ENCODE measurements around the gene MAPK8IP3. TPM values are rescaled to one million over a fixed set of nuclear protein-coding genes. Genes with fewer than 3 reads are reported as not detected.

The MAPK8IP3 gene
- total and polyA plus RNA-seq, 9 of the 15 experiments (the other 6 are each of a cell fraction or from before 2014, with no cell fraction given), result 0.17 to 58.7 (median 16.7) TPM

- intact Hi-C loops (cut with micrococcal nuclease) (no loop called here), in situ Hi-C loops (cut with MboI) (no loop called here)
- Histone ChIP-seq H2AFZ (ENCODE audit: low read depth, low read length) (no peak overlapping the region), H3K79me2 (ENCODE audit: control insufficient read depth, insufficient read depth, low read length) (peaks cover 37% of the 10 kb centered on the region), H3K9me1 (ENCODE audit: control insufficient read depth, insufficient read depth, low read length) (peaks cover 2% of the 10 kb centered on the region), H3K9ac (ENCODE audit: insufficient read depth in 1 of 2, low read depth in 2 of 2, low read length in 2 of 2) (peak overlapping the region in 1 of 2 experiments; percentile 30; a peak in 1 of 4 replicates), H3K4me1 (replicated peaks in 1 of 2; ENCODE audit: control insufficient read depth in 2 of 2, insufficient read depth in 2 of 2, low read length in 2 of 2) (peaks cover 12 to 94% of the 10 kb centered on the region in 2 experiments; a peak in 4 of 5 replicates), H3K9me3 (replicated peaks; ENCODE audit: control insufficient read depth, insufficient read depth, low read depth, low read length) (no peaks in the 10 kb centered on the region), H3K4me2 (ENCODE audit: insufficient read depth, low read length) (no peak overlapping the region), H3K27ac (ENCODE audit: extremely low read depth, low read depth, low read length) (no peak overlapping the region), H3K36me3 (ENCODE audit: control insufficient read depth, insufficient read depth, low read length) (peaks cover 56% of the 10 kb centered on the region; the same call in 2 of the 3 replicates), H3K27me3 (ENCODE audit: control insufficient read depth in 2 of 2, insufficient read depth in 2 of 2, low read length in 2 of 2) (no peaks in the 10 kb centered on the region), H3K4me3 (no peak overlapping the region), H4K20me1 (replicated peaks; ENCODE audit: control insufficient read depth, insufficient read depth, low read length) (peaks cover 5% of the 10 kb centered on the region; the same call in 1 of the 2 replicates)
- no TSS peak for BruUV-seq (replicated peaks)
- ATAC-seq (no peak), FAIRE-seq (no peak), DNase-seq (ENCODE audit: extremely low read depth in 1 of 4, low spot score in 3 of 4) (no peak)
- POLR2A ChIA-PET, result interaction anchor here (0.5 to 1.4 kb wide), 6 partner anchors 15 to 475 kb away, joined by 3 to 5 read pairs (median 3); partner anchors contain the start of gene ECI1
- 89% methylated on average over 13 of the region's 22 CpGs for WGBS (ENCODE audit: insufficient coverage, low coverage, missing lambda C conversion rate)
- CTCF ChIA-PET (ENCODE audit: low intra/inter-chr PET ratio), result no interaction called here
- TF ChIP-seq SUPT5H (IDR thresholded peaks at IDR 0.05) (peak; percentile 8; the same call in 1 of the 2 replicates), POLR2A (conservative IDR thresholded peaks at IDR 0.05) (peak; percentile 26; the same call in 1 of the 2 replicates), ZBTB33 (CRISPR knock-in tag; IDR thresholded peaks at IDR 0.05) (peak; percentile 91), RBM14 (IDR thresholded peaks at IDR 0.05; ENCODE audit: borderline replicate concordance, insufficient read depth, low read depth, low read length) (no peak), PRMT5 (CRISPR knock-in tag; IDR thresholded peaks at IDR 0.05) (no peak), KLF16 (IDR thresholded peaks at IDR 0.05) (no peak), HNRNPL (IDR thresholded peaks at IDR 0.05; ENCODE audit: low read depth, low read length) (0 out of 2 replicates have a peak, but pooled peaks have one; percentile 15), NEUROD1 (IDR thresholded peaks at IDR 0.05; ENCODE audit: borderline replicate concordance, low read depth, low read length, partially characterized antibody) (no peak), PKNOX1 (IDR thresholded peaks at IDR 0.05) (no peak), HDAC3 (IDR thresholded peaks at IDR 0.05; ENCODE audit: borderline replicate concordance, partially characterized antibody) (no peak), ZFX (CRISPR knock-in tag; IDR thresholded peaks at IDR 0.05) (peak; percentile 36), NFXL1 (CRISPR knock-in tag; IDR thresholded peaks at IDR 0.05) (no peak), RBM22 (IDR thresholded peaks at IDR 0.05; ENCODE audit: low read depth, low read length, poor library complexity, severe bottlenecking) (peak; percentile 68), HMBOX1 (IDR thresholded peaks at IDR 0.05) (no peak)
These were observed 71.0 kb downstream of the MAPK8IP3 start for GRCh38 chr16:1776991-1777374.
